Cardiac muscle cell (in vitro differentiated cells and primary cell): ENCODE data around the gene GAS7. TPM values are rescaled to one million over a fixed set of nuclear protein-coding genes. Genes with fewer than 3 reads are reported as not detected.

Experiments used
- DNase-seq, 2 donors: peaks; one replicate each; pipeline versions ENCODE4 v3.0.0 to v3.0.0-alpha.2; 2010 to 2017; ENCODE audit warnings: low read depth in 1 of 2, low spot score in 1 of 2
- H3K27ac ChIP-seq: fragments of 200-600 bp; sonication (generic); 2 replicates; pipeline ENCODE4 v1.5.1; 2016
- H3K27me3 ChIP-seq: fragments of 200-600 bp; sonication (generic); 2 replicates; pipeline ENCODE4 v1.6.0; 2016; ENCODE audit warnings: control low read depth
- H3K36me3 ChIP-seq: fragments of 200-600 bp; sonication (generic); 2 replicates; pipeline ENCODE4 v1.5.1; 2016; ENCODE audit warnings: control low read depth
- H3K4me1 ChIP-seq: fragments of 200-600 bp; sonication (generic); 2 replicates; pipeline ENCODE4 v1.8.1; 2017; ENCODE audit warnings: low read depth, mild to moderate bottlenecking, mixed run types
- H3K4me3 ChIP-seq: fragments of 200-600 bp; sonication (generic); 2 replicates; pipeline ENCODE4 v1.5.1; 2016; ENCODE audit warnings: mild to moderate bottlenecking
- H3K9me3 ChIP-seq: fragments of 200-600 bp; sonication (generic); 2 replicates; pipeline ENCODE4 v1.5.1; 2017; ENCODE audit warnings: low read depth, mild to moderate bottlenecking, control low read depth
- polyA plus RNA-seq: library from polyadenylated mRNA; unstranded; fragments of >200 nt; fragmentation: Nextera tagmentation; extraction: Ambion mirVana; gene quantifications from 2 replicates; pipeline ENCODE4 v1.2.1, GENCODE V29; 2016
- total RNA-seq: library from RNA; depleted of rRNA; stranded (reverse); fragments of >200 nt; gene quantifications from 2 replicates; pipeline ENCODE4 v1.2.3, GENCODE V29; 2016
- TF ChIP-seq, protein P1 (sequence below): IDR thresholded peaks from 2 replicates; pipeline ENCODE4 v1.5.1; 2012; ENCODE audit warnings: low read depth, mild to moderate bottlenecking, low read length

Gene GAS7
- total and polyA plus RNA-seq, 2 experiments from 2014 or later = 6.1 to 13.5 TPM

DNA sequence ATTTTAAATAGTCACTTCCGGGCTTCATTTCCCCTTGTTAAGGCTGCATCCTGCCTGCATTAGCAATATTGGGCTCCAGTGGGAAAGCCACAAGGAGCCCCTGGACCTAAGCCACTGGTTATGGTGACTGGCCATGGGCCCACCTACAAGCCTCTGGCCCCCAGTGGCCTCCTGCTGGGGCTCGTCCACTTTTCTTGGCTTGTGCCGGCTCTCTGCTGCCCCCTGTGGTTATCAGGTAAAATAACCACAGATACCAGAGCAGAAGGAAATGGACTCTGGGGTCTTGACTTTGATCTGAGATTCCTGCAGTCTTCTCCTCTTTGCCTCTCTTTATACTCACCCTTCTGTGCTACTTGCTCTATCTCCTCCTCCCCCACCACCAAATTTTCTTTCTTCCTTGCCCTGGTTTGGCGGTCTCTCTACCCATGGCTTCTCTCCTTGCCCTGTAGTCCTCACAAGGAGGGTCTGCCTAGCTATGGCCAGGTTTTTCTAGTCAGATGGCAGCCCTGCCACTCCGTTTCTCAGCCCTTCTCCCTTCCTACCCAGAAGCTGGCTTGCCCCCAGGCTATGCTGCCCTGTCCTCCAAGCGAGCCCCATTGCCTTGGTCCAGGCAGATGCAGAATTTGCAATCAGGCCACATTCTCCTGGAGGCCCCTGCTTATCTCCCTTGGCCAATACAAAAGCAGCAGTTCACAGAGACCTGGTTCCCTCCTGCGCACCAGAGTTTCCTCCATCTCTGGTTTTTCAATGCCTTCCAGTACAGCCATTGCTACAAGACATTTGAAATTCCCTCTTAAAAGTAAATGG is 210.4 kb downstream of the GAS7 start:
- no peak overlapping the region for H3K4me3 ChIP-seq
- TF ChIP-seq, protein P1, sequence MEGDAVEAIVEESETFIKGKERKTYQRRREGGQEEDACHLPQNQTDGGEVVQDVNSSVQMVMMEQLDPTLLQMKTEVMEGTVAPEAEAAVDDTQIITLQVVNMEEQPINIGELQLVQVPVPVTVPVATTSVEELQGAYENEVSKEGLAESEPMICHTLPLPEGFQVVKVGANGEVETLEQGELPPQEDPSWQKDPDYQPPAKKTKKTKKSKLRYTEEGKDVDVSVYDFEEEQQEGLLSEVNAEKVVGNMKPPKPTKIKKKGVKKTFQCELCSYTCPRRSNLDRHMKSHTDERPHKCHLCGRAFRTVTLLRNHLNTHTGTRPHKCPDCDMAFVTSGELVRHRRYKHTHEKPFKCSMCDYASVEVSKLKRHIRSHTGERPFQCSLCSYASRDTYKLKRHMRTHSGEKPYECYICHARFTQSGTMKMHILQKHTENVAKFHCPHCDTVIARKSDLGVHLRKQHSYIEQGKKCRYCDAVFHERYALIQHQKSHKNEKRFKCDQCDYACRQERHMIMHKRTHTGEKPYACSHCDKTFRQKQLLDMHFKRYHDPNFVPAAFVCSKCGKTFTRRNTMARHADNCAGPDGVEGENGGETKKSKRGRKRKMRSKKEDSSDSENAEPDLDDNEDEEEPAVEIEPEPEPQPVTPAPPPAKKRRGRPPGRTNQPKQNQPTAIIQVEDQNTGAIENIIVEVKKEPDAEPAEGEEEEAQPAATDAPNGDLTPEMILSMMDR = peak; percentile 85
- no peaks in the 10 kb centered on the region for H3K9me3 ChIP-seq
- H3K36me3 ChIP-seq = no peaks in the 10 kb centered on the region
- no peaks in the 10 kb centered on the region for H3K27me3 ChIP-seq
- no peak overlapping the region for H3K27ac ChIP-seq
- peak; percentile 58 to 61 for DNase-seq
- no peaks in the 10 kb centered on the region for H3K4me1 ChIP-seq

DNA sequence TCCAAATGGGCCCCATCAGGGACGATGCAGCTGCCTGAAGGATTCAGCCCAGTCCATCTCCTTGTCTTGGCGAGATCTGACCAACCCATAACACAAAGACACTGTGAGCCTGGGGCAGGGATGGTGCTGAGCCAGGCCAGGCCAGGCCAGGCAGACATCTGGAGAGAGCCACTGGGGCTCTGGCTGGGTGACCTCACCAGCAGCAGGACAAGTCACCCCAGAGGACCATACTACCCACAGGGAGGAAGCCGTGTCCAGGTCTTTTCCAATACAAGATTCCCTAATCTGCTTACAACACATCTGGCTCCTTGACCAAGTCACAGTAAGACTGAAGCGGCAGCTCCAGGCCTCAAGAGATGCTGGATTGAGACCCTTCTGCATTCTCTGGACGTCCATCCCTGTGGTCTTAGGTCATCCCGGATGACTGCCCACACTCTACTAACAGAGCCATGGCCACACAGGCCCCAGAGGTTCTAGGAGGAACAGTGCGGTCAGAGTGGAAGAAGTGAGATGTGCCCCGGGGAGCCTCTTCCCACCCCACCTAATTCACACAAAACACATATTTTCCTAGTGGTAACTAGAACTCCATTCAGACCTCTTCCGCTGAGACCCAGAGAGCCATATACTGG is 211.5 kb downstream of the GAS7 start:
- H3K27ac ChIP-seq = no peak overlapping the region
- no peaks in the 10 kb centered on the region for H3K36me3 ChIP-seq
- no peaks in the 10 kb centered on the region for H3K9me3 ChIP-seq
- no peaks in the 10 kb centered on the region for H3K27me3 ChIP-seq
- no peak overlapping the region for H3K4me3 ChIP-seq
- H3K4me1 ChIP-seq = no peaks in the 10 kb centered on the region
- DNase-seq = no peak
- TF ChIP-seq, protein P1 = no peak

DNA sequence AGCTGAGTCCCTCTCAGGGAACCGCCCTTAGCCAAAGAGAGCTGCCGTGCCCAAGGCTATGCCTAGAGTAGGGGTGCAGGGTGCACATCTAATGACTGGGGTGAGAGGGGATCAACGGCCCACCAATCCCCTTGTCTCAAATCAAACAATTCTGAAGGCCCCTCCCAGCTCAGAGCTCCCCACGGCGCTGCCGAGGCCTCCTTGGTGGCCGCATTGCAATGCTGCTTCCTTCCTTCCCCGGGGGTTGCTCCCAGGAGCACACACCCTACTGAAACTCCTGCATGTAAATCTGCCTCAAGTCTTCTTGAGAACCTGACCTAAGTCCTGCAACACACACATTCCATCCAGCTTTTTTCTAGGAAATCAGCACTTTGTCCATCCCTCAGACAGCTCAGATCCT is 212.8 kb downstream of the GAS7 start:
- Histone ChIP-seq H3K27ac (no peak overlapping the region), H3K27me3 (no peaks in the 10 kb centered on the region), H3K4me1 (no peaks in the 10 kb centered on the region), H3K36me3 (no peaks in the 10 kb centered on the region), H3K9me3 (no peaks in the 10 kb centered on the region), H3K4me3 (no peak overlapping the region)
- no peak for DNase-seq
- TF ChIP-seq, protein P1 = no peak

DNA sequence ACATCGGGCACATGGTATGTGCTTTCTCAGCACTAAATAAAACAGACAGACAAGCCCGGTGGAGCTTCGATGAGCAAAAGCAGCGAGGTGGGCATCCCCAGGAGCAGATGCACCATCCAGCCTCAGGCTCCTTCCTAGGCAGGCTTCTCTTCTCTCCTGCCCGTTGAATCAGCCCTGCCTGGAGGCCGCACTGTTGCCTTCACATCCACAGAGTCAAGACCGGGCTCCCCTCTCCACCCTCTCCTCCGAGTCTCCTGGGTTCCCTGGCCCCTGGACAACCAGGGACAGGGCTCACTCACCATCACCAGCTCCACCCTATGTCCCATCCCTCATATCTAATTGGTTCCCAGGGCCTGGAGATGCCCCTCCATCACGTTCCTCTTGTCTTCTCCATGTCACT is 213.6 kb downstream of the GAS7 start:
- H3K27ac ChIP-seq = no peak overlapping the region
- H3K27me3 ChIP-seq = no peaks in the 10 kb centered on the region
- H3K4me1 ChIP-seq = no peaks in the 10 kb centered on the region
- DNase-seq = no peak
- H3K9me3 ChIP-seq = no peaks in the 10 kb centered on the region
- no peak overlapping the region for H3K4me3 ChIP-seq
- TF ChIP-seq, protein P1 = no peak
- no peaks in the 10 kb centered on the region for H3K36me3 ChIP-seq

DNA sequence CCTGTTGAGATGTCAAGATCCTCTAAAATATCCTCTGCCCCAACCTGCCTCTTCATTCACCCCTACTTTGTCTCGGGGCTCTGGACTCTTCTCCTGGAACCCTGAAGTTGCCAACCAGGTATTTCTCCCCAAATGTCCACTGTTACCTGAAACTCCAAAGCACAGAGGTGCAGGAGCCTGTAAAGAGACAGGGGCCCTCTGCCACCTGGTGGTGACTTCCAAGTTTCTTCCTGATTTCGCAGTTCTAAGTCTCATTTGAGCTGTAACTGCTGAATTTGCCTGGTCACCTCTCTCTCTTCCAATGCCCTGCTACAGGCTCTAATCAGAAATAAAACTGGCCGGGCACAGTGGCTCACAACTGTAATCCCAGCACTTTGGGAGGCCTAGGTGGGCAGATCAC is 216.2 kb downstream of the GAS7 start:
- TF ChIP-seq, protein P1 = peak; percentile 24
- Histone ChIP-seq H3K4me1 (no peaks in the 10 kb centered on the region), H3K4me3 (no peak overlapping the region), H3K27ac (no peak overlapping the region), H3K9me3 (no peaks in the 10 kb centered on the region), H3K36me3 (no peaks in the 10 kb centered on the region), H3K27me3 (no peaks in the 10 kb centered on the region)
- peak in 1 of 2 donors; percentile 12 for DNase-seq
